T1000 (cell line): Measurements from ENCODE around the gene CCDC40.
"Not testable (repeated sequence)": the region's sequence is repeated elsewhere in the genome, so short reads cannot be mapped to it uniquely, and the experiment has no call there.

Experiments
- DNase-seq: peaks from one replicate; lab custom pipeline; 2025; ENCODE audit warnings: mixed read lengths; lab: John Stamatoyannopoulos, UW

Gene CCDC40

DNA sequence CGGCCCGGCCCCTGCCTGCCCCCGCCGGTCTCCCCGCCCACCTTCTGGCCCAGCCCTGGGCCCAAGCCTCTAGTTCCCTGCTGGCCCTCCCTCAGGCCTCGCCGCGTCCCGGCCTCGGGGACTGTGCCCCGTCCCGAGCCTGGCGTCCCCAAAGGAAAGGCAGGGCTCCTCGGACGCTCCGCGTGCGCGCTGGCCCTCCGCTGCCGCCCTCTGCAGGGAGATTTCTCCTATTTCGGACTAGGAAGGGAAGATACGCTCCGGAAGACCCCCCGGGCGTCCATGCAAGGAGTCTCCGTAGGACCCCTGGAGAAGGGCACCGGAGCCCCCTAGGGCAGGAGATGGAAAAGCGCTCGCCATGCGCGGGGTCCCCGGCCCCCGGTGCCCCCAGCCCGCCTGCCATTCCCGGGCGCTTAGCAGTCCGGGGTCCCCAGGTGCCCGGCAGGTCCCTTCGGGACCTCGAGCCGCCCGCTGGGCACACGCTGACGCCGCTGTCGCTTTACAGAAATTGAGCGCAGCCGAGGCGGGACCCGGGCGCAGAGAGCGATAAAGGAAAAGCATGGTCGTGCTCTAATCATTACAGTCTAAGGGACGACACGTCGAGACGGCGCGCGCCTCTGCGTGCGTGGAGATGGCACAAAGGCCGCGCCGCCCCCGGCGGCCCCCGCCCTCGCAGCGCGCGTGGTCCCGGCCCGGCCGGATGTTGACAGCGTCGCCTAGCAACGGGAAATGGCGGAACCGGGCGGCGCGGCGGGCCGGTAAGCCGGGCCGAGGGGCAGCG, at the start of gene CCDC40:
Gene CCDC40, plus strand, starts transcription at position 706 of the 778 bp plus-strand sequence. Its CDS starts 21 bp downstream, at position 727.
- peak; percentile 78 for DNase-seq

- DNase-seq: no peak
Observed at GRCh38 chr17:79987187-79987934, 49.1 kb upstream of the CCDC40 start.

- DNase-seq: no peak
Observed at GRCh38 chr17:79987935-79988184, 48.6 kb upstream of the CCDC40 start.

GRCh38 chr17:79988185-79988971, 48.1 kb upstream of the CCDC40 start:
- peak; percentile 49 for DNase-seq

DNA sequence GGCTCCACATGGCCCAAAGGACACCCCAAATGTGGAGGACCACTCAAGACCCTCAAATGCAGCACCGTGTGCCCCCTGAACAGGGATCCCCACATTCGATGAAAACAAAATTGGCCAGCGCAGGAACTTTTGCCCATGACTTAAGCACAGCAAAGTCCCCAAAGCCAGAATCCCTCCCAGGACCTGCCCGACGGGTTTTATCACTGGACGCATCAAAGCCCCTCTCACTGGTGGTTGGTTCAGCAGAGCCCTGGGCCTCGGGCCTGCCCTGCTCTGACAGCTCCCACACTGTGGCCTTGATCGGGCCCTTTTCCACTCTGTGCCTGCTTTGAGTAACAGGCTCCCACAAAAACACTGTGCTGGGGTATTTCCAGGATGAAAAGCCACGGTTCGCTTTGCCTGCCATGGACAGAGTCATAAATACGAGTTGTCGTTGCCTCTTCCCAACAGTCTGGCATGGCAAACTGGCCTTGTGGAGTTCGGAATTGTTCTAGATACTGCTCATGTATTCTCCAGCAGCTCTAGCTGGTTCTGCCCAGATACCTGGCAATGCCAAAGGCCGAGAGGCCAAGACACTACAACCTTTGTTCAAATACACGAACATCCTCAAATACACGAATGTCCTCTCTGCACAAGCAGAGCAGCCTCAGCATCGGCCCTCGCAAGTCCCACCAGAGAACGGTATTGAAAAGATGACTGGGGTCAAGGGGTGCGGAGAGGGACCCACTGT, 47.2 kb upstream of the CCDC40 start:
- DNase-seq: no peak

DNA sequence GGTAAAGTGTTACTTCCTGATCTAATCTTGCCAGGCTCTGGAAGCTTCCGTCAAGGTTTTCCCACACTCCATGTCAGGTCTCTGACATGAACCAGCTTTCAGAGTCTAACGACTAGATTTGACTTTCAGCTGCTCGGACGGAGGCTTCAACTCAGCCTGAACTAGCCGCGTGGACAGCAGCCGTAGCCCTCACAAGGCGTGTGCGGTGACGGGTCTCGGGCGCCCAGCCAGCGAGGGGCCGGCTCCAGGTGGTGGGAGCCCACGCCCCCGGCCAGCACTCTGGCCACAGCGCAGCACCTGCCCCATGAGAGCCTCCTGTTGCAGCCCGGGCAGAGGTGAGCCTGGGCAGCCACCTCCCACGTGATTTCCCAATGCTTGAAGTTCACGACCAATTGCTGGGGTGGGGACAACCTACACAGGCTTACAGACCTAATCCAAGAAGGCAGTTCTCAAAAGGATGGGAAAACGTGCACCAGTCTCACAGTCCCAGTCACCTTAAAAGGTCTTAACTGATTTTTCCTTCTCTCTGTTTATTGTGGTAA, 46.3 kb upstream of the CCDC40 start:
- no peak for DNase-seq

- DNase-seq: no peak
Observed at GRCh38 chr17:79990704-79991103, 45.7 kb upstream of the CCDC40 start.

GRCh38 chr17:79991140-79991923, 45.1 kb upstream of the CCDC40 start:
- peak; percentile 57 for DNase-seq

GRCh38 chr17:79991924-79992648, 44.4 kb upstream of the CCDC40 start:
- no peak for DNase-seq

GRCh38 chr17:79992649-79993389, 43.6 kb upstream of the CCDC40 start:
- no peak for DNase-seq

DNA sequence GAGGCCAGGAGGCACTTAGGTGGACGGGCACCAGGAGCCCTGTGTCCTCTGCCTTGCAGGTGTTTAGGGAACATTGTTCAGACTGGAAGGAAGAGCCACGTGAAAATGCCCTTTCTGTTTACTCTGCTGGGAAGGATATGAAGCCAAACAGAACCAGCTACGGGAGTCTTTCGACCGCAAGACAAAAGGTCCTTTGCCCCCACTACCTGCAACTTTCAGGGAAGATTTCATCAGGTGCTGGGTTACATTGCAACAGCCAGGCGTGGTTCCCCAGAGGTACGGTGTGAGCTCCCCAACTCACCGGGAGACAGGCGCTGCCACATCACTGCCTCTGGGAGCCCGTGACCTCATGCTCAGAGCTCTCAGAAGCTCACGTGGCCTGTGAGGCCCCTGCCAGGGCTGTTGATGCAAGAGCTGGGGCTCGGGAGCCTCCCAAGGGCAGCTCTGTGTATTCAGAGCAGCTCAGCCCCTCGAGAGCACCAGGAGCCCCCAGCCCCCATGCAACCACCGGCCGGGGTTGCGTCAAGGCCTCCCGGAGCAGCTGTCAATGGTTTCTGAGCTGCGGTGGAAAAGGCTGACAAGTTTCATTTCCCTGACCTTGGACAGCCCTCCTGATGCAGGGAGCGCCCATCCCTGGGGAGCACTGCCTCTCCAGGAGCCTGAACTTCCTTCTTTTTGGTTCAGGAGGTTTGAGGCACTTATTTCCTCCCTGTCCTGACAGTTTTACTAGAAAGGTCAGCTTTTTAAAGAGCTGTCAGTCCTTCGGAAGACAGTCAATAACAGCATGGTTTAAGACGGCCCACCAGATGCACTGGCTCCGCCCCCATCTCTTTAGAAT, 42.8 kb upstream of the CCDC40 start:
- DNase-seq: peak; percentile 64

- DNase-seq: not testable (repeated sequence)
Observed at GRCh38 chr17:79994228-79994569, 42.2 kb upstream of the CCDC40 start.

DNA sequence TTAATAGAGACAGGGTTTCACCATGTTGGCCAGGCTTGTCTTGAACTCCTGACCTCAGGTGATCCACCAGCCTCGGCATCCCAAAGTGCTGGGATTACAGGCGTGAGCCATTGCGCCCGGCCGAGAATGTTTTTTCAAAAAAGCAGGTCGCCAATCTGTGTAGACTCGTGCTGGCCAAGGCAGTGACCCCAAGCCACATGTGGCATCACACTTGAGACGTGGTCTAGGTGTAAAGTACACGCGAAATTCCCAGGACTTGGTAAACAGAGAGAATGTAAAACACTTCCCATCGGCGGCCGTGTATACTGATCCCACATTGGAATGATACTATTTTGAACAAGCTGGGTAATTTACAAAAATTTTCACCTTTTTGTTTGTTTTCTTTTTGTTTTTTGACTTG, 41.8 kb upstream of the CCDC40 start:
- DNase-seq: no peak

- DNase-seq: no peak
Observed at GRCh38 chr17:79995696-79996095, 40.7 kb upstream of the CCDC40 start.

- DNase-seq: no peak
Observed at GRCh38 chr17:79996291-79996690, 40.2 kb upstream of the CCDC40 start.

GRCh38 chr17:79997011-79997660, 39.3 kb upstream of the CCDC40 start:
- no peak for DNase-seq

DNA sequence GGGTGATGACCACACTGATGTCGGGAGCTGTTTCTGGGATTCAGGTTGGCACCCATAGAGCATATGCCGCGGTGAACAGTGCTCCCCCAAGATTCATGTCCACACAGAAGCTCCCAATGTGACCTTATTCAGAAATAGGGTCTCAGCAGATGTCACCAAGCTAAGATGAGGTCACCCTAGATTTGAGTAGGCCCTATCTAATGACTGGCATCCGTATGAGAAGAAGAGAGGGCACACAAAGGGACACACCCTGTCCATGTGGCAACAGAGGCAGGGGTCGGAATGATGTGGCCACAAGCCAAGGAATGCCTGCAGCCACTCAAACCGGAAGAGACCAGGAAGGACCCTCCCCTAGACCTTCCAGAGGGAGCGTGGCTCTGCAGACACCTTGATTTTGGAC, 36.3 kb upstream of the CCDC40 start:
- no peak for DNase-seq
